GM23338 (cell line): ENCODE data around the gene KRT85. TPM values are rescaled to one million over a fixed set of nuclear protein-coding genes. Genes with fewer than 3 reads are reported as not detected.
"Not testable (repeated sequence)": the region's sequence is repeated elsewhere in the genome, so short reads cannot be mapped to it uniquely, and the experiment has no call there.

ENCODE experiments used
- ATAC-seq: fragments of 200-7000 bp; cut with Tn5 transposase; 3 replicates; pipeline ENCODE4 v1.9.1; 2020
- DNase-seq: peaks from one replicate; pipeline ENCODE4 v3.0.0-alpha.2; 2015; ENCODE audit warnings: low spot score
- H2AFZ ChIP-seq: fragments of 200-600 bp; sonication (generic); 2 replicates; pipeline ENCODE4 v1.8.0; 2016; ENCODE audit warnings: antibody characterized with exemption, mild to moderate bottlenecking, moderate library complexity
- H3F3A ChIP-seq: fragments of 200-600 bp; sonication (generic); replicated peaks from 2 replicates; pipeline ENCODE4 v1.8.0; 2017; ENCODE audit warnings: antibody characterized with exemption, mixed run types, low read depth
- H3K27ac ChIP-seq: fragments of 200-600 bp; sonication (generic); 2 replicates; pipeline ENCODE4 v1.6.1; 2016; ENCODE audit warnings: low read depth
- H3K27me3 ChIP-seq: fragments of 200-600 bp; sonication (generic); 2 replicates; pipeline ENCODE4 v1.8.0; 2016; ENCODE audit warnings: mild to moderate bottlenecking, mixed run types, moderate library complexity; ENCODE audit not compliant: insufficient read depth
- H3K36me3 ChIP-seq: fragments of 200-600 bp; sonication (generic); 2 replicates; pipeline ENCODE4 v1.8.0; 2016; ENCODE audit warnings: mild to moderate bottlenecking; ENCODE audit not compliant: insufficient read depth
- H3K4me1 ChIP-seq: fragments of 200-600 bp; sonication (generic); 2 replicates; pipeline ENCODE4 v1.8.0; 2016; ENCODE audit warnings: mild to moderate bottlenecking, moderate library complexity; ENCODE audit not compliant: insufficient read depth
- H3K4me2 ChIP-seq: fragments of 200-600 bp; sonication (generic); 2 replicates; pipeline ENCODE4 v1.7.1; 2017; ENCODE audit warnings: mixed run types
- H3K4me3 ChIP-seq: fragments of 200-600 bp; sonication (generic); 2 replicates; pipeline ENCODE4 v1.6.1; 2016; ENCODE audit warnings: mixed run types
- H3K79me2 ChIP-seq: fragments of 200-600 bp; sonication (generic); replicated peaks from 2 replicates; pipeline ENCODE4 v1.8.0; 2017; ENCODE audit warnings: mild to moderate bottlenecking; ENCODE audit not compliant: insufficient read depth
- H3K9me2 ChIP-seq: fragments of 200-600 bp; sonication (generic); 2 replicates; pipeline ENCODE4 v1.8.0; 2017; ENCODE audit not compliant: insufficient read depth
- H4K20me1 ChIP-seq: fragments of 200-600 bp; sonication (generic); replicated peaks from 2 replicates; pipeline ENCODE4 v1.8.0; 2017; ENCODE audit warnings: mild to moderate bottlenecking; ENCODE audit not compliant: insufficient read depth
- H3K27ac Mint-ChIP-seq: 2 replicates; pipeline ENCODE4 v1.8.0; 2020; ENCODE audit warnings: inconsistent platforms, mild to moderate bottlenecking, moderate library complexity, mixed read lengths
- H3K27me3 Mint-ChIP-seq: 3 replicates; pipeline ENCODE4 v1.8.0; 2022; ENCODE audit warnings: low read depth, mild to moderate bottlenecking, moderate library complexity, mixed read lengths, inconsistent platforms; ENCODE audit not compliant: insufficient read depth, poor library complexity
- H3K36me3 Mint-ChIP-seq: 3 replicates; pipeline ENCODE4 v1.8.0; 2021; ENCODE audit warnings: low read depth, mild to moderate bottlenecking, inconsistent platforms, moderate library complexity, mixed read lengths
- H3K4me1 Mint-ChIP-seq: 3 replicates; pipeline ENCODE4 v1.8.0; 2020; ENCODE audit warnings: mild to moderate bottlenecking, inconsistent platforms, mixed read lengths
- H3K4me3 Mint-ChIP-seq: 3 replicates; pipeline ENCODE4 v1.8.0; 2021; ENCODE audit warnings: moderate library complexity, mild to moderate bottlenecking, inconsistent platforms, mixed read lengths
- H3K9me3 Mint-ChIP-seq: 3 replicates; pipeline ENCODE4 v1.8.0; 2020; ENCODE audit warnings: moderate library complexity, mild to moderate bottlenecking, inconsistent platforms, mixed read lengths
- CTCF ChIP-seq, 2 experiments: fragments of 200-600 bp in 1 of 2; sonication (generic) in 1 of 2; conservative IDR thresholded peaks; 2 replicates each; pipeline versions ENCODE4 v1.5.1 to v1.6.1; 2016 to 2017; ENCODE audit warnings: antibody characterized with exemption in 2 of 2, low read depth in 2 of 2, mild to moderate bottlenecking in 2 of 2, moderate library complexity in 1 of 2
- JUNB ChIP-seq: IDR thresholded peaks from one replicate; pipeline ENCODE4 v1.6.1; 2016; ENCODE audit warnings: antibody characterized with exemption; ENCODE audit not compliant: unreplicated experiment
- REST ChIP-seq: IDR thresholded peaks from one replicate; pipeline ENCODE4 v1.6.1; 2018; ENCODE audit warnings: antibody characterized with exemption; ENCODE audit not compliant: unreplicated experiment
- polyA plus RNA-seq: library from polyadenylated mRNA; unstranded; fragments of >200 nt; fragmentation: Nextera tagmentation; extraction: Ambion mirVana; gene quantifications from 2 replicates; pipeline ENCODE4 v1.2.1, GENCODE V29; 2016
- total RNA-seq: library from RNA; depleted of rRNA; stranded (reverse); fragments of >200 nt; shearing (Covaris generic); gene quantifications from 2 replicates; pipeline ENCODE4 v1.2.3, GENCODE V29; 2014

KRT85 gene
- total and polyA plus RNA-seq, 2 experiments from 2014 or later = not detected

GRCh38 chr12:52411815-52412214 is 44.5 kb upstream of the KRT85 start (continued):
- no peak for TF ChIP-seq REST

GRCh38 chr12:52410589-52411248 is 43.4 kb upstream of the KRT85 start:
- H3K4me3 Mint-ChIP-seq, H3K36me3 ChIP-seq, ATAC-seq, H3K27me3 ChIP-seq, H3K4me3 ChIP-seq, H3K27me3 Mint-ChIP-seq, H3K4me1 Mint-ChIP-seq, H3K27ac ChIP-seq, H4K20me1 ChIP-seq, H3K36me3 Mint-ChIP-seq, H3K79me2 ChIP-seq, H3K9me2 ChIP-seq, H3K4me2 ChIP-seq, H3K27ac Mint-ChIP-seq, H3K4me1 ChIP-seq, H2AFZ ChIP-seq, H3F3A ChIP-seq, DNase-seq: not testable (repeated sequence)
- peaks cover 25% of the 10 kb centered on the region for H3K9me3 Mint-ChIP-seq

GRCh38 chr12:52407918-52408317 is 40.6 kb upstream of the KRT85 start:
- TF ChIP-seq JUNB (no peak), CTCF (conservative IDR thresholded peaks at IDR 0.05; ENCODE audit: low read depth in 2 of 2) (peak; percentile 15 to 45; a peak in 3 of 4 replicates)
- Histone ChIP-seq H3K9me2 (no peaks in the 10 kb centered on the region), H3F3A (no peaks in the 10 kb centered on the region), H3K79me2 (no peaks in the 10 kb centered on the region), H3K36me3 (no peaks in the 10 kb centered on the region), H4K20me1 (no peaks in the 10 kb centered on the region), H3K27me3 (no peaks in the 10 kb centered on the region), H2AFZ (no peak overlapping the region), H3K27ac (no peak overlapping the region), H3K4me3 (no peak overlapping the region), H3K4me1 (no peaks in the 10 kb centered on the region), H3K4me2 (no peak overlapping the region)
- H3K4me3 Mint-ChIP-seq = no peak overlapping the region
- H3K9me3 Mint-ChIP-seq = peaks cover 25% of the 10 kb centered on the region
- H3K36me3 Mint-ChIP-seq = peaks cover 7% of the 10 kb centered on the region
- H3K27ac Mint-ChIP-seq = no peak overlapping the region
- ATAC-seq = no peak
- peaks cover 4% of the 10 kb centered on the region for H3K27me3 Mint-ChIP-seq
- DNase-seq = no peak
- peaks cover 5% of the 10 kb centered on the region for H3K4me1 Mint-ChIP-seq
